CD4-positive, alpha-beta T cell treated with Interleukin-4 for 4 hours (primary cell): ENCODE measurements around the gene ZNF467.

Source experiments
- DNase-seq: peaks from one replicate; pipeline ENCODE4 v3.0.0-alpha.2; 2020

Gene ZNF467

DNA sequence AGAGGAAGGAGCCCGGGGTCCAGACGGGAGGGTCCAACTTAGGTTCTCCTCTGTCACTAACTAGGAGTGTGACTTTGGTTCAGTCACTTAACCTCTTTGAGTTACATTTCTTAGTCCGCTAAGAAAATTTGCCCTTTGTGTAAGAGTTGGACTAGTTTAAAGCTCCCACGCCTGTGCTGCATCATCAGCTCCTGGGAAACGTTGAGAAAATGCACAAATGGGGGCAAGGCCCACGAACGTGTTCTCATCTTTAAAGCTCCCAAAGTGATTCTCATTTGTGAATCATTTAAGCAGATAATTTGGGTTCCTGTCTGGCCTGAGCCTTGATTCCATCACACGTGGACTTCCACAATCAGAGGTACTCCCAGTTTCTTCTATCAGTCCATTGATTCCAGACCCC, 6.3 kb downstream of the ZNF467 start:
- no peak for DNase-seq

GRCh38 chr7:149766135-149766675, 7.2 kb downstream of the ZNF467 start:
- no peak for DNase-seq

DNA sequence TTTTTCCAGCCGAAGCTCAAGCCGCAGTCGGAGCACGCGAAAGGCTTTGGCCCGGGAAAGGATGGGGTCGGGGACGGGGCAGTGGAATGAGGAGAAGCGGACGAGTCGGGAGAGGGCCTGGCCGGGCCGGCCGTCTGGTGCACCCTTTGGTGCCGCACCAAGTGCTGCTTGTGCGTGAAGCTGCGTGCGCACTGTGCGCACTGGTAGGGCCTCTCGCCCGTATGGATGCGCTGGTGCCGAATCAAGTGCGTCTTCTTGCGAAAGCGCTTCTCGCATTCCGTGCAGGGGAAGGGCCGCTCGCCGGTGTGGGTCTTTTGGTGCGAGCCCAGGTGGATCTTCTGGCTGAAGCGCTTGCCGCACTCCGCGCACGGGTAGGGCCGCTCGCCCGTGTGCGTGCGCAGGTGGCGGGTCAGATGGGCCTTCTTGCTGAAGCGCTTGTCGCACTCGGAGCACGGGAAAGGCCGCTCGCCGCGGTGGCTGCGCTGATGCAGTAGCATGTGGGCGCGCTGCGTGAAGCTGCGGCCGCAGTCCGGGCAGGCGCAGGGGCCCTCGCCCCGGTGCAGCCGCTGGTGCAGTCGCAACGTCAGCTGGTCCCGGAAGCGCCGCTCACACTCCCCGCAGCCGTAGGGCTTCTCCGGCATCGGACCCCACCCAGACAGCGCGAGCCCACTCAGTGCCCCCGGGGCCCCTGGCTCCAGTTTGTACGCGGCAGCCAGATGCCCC, 7.8 kb downstream of the ZNF467 start:
- DNase-seq = no peak

GRCh38 chr7:149764481-149765398, 8.6 kb downstream of the ZNF467 start:
- no peak for DNase-seq

GRCh38 chr7:149763563-149764240, 9.7 kb downstream of the ZNF467 start:
- no peak for DNase-seq

- no peak for DNase-seq
Observed at GRCh38 chr7:149762610-149763009, 10.8 kb downstream of the ZNF467 start.

DNA sequence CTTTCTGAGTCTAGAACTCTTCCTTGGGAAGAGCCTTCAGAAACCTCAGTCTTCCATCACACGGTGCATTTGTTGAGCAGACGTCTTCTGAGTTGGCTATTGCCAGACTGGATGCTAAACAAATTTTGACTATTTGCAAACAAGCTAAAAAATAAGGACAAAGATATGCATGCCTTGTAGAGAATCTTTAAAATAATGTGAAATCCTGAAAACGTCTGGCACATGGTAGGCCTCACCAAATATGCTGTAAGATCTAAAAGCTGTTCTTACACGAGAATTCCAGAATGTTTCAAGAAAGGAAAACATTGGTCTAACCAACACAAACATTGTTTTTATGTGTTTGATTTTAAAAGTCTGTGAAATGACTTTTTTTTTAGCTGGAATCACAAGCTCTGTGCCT, 11.3 kb downstream of the ZNF467 start:
- DNase-seq = no peak

- DNase-seq = no peak
Observed at GRCh38 chr7:149761307-149761706, 12.1 kb downstream of the ZNF467 start.

DNA sequence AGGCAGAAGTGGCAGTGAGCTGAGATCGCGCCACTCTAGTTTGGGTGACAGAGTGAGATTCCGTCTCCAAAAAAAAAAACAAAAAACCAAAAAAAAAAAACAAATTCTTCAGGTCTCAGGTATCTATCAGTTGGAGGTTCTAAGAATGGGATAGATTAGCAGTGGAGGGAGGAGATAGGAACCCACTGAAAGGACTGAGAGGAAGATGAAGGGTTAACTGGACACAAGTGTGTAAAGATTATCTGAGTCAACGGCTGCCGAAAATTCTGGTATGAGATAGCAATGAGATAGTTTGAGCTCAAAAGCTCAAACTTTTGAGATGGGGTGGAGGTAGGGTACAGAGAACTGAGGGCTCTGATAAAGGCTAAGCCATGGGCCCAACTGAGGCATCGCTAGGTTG, 12.8 kb downstream of the ZNF467 start:
- DNase-seq = no peak

GRCh38 chr7:149759093-149759860, 14.1 kb downstream of the ZNF467 start:
- no peak for DNase-seq

DNA sequence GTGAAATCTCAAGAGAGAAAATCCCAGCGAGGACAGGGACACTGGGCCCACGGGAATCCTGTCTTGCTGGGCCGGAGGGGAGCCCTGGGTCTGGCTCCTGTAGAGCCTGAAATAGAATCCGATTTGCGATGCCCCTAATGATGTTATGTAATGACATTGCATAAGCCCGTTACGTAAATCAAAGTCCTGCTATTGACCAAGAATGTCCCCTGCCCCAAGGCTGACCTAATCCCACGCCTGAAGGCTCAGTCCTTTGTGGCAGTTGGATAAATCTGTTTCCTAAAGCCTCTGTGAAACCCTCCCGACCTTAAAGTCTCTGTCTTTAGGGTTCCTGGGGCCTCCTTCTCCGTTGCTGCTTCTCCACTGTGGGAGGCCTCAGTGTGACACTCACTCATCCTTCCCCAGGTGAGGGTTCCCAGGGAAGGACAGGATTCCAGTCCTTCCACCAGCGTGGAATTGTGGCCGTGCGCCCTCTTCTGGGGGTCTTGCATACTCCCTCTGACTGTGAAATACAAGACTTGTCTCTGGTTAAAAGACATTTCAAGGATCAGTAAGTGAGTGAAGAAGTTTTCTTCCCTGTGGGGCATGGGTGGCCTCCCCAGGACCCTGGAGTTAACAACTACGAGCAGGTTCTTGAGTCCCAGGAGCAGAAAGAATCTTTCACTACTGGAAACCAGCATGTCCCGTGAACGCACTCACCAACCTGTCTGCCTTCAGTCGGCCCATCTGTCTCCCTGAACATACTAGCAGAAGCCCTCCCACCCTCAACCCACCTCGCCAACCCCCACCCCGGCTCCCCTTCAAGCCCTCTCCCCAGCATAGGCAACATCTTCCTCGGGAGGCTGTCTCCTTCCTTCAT, 19.8 kb downstream of the ZNF467 start:
- no peak for DNase-seq

- no peak for DNase-seq
Observed at GRCh38 chr7:149752646-149753045, 20.7 kb downstream of the ZNF467 start.

DNA sequence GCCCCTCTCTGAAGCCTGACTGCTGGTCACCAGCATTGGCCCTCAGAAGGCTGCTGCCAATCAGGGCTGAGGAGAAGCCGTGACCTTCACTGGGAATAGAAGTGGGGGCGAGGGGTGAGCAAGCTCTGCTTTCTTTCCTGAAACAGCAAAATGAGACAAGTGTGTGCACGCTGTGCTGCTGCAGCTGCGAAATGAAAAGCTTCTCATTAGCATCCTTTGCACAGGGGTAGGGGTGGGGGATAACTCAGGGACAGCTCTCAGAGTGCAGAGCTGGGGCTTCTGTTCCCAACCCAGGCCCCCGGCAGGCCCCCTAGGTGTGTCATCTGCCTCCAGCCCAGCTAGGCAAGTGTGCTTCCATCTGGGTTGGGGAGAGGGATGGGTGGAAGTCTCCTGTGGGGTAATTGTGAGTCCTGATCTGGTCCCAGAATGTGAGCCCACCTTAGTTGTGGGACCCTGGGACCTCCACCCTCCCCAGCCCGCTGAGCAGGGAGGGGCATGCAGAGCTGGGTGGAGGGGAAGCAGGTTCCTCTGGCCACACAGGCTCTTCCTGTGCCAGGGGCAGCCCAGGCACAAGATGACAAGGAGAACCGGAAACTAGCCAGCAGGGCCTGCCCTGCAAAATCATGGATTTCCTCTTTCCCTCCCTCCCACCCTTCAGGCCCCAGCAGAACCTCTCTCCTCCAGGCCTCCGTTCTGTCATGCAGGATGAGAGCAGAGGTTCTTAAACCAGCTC, 22.2 kb downstream of the ZNF467 start:
- no peak for DNase-seq

- DNase-seq = no peak
Observed at GRCh38 chr7:149750122-149750845, 23.1 kb downstream of the ZNF467 start.

DNA sequence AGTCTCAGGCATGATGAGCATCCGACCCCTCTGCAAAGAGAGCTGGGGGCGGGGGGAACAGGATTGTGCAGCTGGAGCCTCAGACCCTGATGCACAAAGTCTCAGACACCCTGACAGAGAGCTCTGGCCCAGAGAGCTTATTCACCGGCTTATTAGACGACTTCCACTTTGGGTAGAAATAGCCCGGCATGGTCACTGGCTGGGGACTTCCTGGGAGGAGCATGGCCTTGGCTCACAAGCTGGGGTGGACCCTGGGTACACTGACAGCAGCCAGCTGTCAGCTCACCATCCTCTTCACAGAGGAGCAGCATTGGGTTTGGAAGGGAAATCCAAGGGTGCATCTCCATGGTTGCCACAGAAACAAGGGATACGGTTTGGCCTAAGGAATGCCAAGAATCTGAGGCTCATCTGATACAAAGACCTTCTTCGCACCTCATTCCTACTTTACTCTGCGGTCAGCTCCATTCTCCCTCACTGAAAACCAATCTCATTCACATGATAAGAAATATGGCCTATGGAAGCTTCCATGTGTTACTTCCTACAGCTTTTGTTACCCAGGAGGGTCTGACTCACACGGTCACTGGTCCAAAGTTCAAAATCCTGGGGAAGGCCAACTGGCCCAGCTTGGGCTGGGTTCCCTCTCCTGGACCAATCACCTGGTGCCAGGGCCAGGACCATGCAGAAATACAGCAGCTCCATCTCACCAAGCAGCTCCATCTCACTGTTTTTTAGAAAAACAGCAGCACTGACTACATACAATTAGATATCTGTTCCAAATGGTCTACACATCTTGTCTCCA, 25.1 kb downstream of the ZNF467 start:
- no peak for DNase-seq

GRCh38 chr7:149743476-149744255, 29.7 kb downstream of the ZNF467 start:
- no peak for DNase-seq

DNA sequence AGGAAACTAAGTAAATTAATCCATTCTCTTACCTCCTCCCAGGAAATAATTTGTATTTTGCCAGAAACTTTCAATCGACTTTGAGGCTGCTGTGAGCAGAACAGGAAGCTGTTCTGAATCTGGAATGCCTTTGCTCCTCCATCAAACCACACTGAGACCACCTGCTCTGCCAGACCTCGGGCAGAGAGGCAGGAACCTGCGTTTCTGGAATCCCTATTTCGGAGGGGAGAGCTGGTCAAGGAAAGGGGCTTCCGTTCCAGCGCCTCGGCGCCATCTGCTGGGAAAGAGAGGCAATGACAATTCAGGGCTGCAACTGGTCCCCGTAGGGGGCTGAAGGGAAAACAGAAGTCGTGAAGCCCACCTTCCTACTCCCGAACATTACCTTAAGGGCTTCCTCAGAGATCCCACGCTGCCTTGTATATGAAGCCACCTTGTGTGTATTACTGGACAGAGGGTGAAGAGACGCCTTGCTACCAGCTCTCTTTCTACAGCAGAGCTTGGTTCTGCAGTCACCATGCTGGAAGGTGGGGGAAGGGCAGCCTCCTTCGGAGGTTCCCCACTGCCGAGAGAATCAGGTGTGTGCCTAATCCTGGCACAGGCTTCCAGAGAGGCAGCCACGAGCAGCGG, 31.2 kb downstream of the ZNF467 start:
- peak; percentile 64 for DNase-seq

DNA sequence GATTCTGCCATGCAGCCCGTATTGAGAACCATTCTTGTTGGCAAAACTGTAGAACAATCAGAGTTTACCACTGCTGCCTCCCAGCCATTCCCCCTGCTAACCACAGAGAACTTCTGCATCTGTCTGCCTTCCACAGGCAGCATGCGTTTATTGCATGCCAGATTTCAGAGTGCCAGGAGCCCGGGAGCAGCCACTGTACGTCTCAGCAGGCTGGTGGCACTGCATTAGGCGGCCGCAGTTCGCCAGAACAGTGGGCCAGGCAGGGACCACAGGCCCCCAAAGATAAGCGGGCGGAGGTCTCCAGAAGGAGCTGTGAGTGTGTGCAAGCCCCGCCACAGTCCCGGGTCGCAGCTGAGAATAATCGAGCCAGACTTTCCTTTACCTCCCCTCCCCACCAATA, 31.8 kb downstream of the ZNF467 start:
- no peak for DNase-seq
